Measurements from ENCODE around the gene TMC6.
A peak's percentile ranks its signal among the peaks of the same experiment; 100 is the strongest.

The TMC6 gene

DNA sequence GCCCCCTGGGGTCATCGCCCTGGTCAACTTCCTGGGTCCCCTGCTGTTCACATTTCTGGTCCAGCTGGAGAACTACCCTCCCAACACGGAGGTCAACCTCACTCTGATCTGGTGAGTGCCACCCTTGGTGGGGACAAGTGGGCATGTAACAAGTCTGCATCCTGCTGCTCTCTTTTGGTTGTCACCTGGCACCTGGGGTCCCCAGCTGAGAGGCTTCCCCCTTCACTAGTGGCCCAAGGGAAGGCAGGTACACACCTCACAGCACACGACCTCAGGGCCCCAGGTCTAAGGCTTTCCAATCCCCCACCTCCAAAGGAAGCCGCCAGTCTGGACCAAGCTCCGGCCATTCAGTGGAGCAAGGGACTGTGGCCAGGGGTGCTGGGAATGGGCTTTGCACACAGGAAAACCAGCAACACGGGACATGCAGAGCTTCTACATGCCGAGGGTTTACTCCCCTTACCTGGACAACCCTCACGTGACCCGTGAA is 6.4 kb upstream of the TMC6 start:
- DNase-seq = no peak

DNA sequence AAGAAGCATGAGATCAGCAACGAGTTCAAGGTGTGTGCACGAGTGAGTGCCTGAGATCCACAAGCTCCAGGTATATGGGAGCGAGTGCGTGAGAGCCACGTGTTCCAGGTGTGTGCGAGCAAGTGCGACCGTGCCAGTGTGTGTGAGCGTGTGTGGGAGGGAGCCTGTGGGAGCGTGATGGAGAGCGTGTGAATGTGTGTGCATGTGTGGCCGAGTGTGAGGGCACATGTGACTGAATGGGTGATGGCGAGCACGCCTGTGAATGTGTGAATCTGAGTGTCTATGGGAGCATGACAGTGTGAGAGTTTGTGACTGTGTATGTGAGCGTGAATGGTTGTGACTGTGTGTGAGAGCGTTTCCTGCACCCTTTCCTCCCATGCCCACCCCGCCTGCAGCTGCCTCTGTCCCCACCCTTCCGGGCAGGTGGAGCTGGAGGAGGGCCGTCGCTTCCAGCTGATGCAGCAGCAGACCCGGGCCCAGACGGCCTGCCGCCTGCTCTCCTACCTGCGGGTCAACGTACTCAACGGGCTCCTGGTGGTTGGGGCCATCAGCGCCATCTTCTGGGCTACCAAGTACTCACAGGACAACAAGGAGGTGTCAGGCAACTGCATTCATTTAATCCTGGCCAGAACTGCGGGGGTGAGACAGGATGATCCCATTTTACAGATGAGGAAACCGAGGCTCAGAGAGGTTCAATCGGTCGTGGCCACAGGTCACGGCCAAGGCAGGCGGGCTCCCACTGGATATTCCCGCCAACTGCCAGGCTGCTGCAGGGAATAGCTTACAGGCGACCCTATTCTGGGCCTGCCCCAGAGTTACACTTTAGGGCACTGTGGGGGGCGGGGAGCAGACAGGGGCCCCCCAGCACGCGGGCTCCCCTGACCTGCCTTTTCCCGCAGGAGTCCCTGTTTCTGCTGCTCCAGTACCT is 5.7 kb upstream of the TMC6 start:
- peak; percentile 81 for DNase-seq

DNA sequence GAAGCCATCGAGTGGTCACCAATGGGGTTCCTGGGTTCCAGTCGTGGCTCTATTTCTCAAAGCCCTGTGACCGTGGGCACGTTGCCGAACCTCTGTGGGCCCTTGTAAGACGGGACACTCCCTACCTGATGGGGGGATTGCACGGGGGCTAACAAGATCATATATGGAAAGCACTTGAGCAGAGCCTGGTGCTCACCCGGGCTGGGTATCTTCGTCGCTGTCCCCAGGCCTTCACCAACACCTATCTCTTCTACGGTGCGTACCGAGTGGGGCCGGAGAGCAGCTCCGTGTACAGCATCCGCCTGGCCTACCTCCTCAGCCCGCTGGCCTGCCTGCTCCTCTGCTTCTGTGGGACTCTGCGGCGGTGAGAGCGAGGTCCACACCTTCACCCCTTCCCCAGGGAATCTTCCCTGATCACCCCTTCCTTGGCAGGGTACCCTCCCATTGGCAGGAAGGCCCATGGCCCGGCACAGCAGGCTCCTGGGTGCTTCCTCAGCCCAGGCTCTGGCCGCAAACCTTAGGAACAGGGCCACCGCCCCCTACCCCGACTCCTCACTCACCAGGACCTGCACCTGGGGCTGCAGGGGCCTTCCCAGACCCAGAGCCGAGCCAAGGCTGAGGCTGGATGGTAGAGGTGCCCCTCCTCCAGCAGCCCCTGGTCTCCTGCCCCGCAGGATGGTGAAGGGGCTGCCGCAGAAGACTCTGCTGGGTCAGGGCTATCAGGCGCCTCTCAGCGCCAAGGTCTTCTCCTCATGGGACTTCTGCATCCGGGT is 4.8 kb upstream of the TMC6 start:
- DNase-seq = no peak

DNA sequence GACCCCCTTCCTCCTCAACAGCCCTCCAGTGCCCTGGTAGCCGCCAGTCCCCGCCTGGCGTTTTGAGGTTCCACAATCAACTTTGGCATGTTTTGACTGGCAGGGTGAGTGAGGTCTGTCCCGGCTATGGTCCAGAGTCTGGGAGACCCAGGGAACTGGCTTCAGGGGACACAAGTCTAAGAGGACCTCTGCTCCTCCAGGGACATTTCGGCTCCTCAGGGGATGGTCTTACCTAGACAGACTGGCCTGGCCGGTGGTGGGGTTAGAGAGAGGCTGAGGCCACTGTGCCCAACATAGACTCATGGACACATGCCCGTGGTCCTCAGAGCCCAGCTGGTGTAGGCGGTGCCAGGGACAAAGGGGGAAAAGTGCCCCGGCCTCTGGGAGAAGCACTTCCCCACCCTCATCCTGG is 4.2 kb upstream of the TMC6 start:
- no peak for DNase-seq

DNA sequence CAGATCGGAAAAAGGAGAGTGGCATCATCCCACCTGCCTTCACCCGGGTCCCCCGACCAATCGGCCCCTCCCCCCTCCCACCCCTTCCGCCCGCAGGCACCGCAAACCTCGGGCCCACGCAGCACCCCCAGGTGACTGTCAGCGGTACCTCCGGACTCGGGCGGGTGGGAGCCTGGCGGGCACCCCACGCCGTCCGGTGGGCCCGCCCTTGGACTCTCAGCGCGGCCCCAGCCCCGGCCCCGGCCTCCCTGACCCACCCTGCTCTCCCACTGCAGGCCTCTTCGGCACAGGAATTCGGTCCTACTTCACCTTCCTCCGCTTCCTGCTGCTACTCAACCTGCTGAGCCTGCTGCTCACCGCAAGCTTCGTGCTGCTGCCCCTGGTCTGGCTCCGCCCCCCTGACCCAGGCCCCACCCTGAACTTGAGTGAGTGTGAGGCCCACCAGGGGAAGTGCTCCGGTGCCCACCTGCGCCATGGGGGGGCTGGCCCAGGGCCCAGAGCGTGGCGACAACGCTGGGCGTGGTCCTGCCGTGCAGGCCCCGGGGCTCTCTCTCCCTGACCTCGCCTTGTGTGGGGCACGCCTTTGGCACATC is 3.6 kb upstream of the TMC6 start:
- no peak for DNase-seq

DNA sequence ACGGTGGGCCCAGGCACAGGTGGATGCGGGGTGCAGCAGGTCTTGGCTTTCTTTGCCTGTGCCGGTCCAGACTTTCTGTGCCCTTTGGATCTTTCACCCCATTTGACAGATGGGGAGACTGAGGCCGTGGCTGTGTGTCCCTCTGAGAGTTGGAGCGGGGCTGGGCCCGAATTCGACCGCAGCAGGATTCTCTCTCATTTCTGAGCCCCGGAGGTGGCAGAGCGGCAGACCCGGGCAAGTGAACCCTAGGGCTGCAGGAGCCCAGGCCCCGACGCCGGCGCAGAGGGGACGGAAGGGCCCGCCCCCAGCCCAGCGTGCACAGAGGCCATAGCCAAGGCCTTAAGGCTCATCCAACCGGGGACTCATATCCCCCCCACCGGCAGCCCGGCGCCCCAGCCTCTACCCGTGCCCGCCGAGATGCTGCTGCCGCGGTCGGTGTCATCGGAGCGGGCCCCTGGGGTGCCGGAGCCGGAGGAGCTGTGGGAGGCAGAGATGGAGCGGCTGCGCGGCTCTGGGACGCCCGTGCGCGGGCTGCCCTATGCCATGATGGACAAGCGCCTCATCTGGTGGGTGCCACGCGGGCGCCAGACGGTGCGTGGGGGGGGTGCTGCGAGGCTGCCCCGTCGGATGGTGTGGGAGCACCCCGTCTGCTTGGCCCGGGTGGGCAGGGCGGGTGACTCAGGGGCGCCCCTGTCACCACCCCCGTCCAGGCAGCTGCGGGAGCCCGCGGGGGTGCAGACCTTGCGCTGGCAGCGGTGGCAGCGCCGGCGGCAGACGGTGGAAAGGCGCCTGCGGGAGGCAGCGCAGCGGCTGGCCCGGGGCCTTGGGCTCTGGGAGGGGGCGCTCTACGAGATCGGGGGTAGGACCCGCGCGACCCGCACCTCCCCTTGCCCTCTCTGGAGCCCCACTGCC is 2.9 kb upstream of the TMC6 start:
- no peak for DNase-seq

DNA sequence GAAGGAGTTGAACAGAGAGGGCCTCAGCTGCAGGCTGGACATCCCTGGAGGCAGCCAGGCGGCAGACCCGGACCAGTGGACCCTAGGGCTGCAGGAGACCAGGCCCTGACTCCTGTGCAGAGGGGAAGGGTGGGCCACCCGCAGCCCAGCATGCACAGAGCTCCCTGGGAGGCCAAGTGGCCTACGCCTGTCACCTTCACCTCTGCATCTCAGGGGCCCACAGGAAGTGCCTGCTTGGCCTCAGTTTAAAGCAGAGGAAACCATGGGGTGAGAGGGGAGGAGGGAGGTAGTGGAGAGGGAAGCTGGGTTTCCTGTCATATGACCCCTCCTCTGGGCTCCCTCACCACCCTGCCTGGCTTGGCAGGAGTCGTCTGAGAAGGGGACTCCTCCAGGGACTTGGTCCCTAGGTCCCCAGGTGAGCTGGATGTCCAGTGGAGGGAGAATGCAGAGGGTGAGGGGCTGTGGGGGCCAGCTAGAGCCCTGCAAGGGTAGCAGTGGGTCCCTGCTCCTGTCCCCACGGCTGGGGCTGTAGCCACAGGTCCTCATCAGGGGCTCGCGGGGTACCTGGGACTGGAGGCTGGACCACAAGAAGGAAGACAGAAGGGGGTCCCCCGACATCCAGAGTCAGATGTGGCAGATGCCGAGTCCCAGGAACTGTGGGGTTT is 2.0 kb upstream of the TMC6 start, which contains the start of gene TMC8:
TMC8 (plus strand) TSS at position 335 of the 665 bp plus-strand sequence. CDS start 818 bp downstream, outside the sequence.
- DNase-seq = no peak

DNA sequence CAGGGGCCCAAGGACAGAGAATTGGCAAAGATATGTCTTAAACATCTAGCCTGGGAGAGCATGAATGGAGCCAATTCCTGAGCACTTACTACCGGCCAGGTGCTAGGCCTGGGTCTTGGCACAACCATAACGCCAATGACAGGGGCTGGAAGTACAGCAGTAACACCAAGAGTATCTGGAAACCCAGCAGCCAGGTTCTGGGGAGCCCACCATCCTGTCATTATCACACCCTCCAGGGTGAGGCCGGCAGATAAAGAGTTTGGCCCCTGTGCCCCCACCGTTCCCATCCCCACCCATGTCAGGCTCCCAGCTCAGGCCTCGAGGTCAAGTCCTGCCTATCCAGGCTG is 1.5 kb upstream of the TMC6 start:
- DNase-seq = no peak

DNA sequence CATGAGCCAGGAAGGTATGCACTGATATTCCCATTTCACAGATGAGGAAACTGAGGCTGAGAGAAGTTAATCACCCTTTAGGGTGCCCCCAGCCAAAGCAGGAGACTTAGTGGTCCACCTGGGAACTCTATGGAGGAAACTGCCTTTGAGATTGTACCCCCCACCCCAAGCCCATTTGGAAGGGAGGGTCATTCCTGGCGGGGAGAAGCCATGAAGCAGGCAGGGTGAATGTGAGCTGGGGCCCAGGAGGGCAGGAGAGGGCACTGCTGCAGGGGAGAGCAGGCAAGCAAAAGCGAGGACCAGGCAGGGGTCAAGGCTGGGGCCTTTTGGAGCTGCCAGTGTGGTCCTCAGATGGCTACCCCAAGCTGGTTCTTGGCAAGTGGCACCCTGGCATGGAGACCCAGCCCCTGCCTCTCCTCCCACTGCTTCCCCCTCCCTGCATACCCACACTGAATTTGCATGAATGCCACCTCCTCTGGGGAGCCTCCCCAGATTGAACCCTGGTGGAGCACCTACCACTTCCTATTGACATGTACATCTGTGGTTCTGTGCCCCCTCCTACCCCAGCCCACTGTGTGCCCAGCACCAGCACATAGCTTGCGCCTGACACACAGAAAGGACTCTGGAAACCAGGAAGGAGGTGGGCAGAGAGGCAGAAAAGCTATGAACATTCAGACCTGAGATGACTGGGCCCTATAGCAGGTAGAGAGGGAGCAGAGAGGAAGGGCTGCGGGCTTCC is 965 bp upstream of the TMC6 start:
- no peak for DNase-seq

DNA sequence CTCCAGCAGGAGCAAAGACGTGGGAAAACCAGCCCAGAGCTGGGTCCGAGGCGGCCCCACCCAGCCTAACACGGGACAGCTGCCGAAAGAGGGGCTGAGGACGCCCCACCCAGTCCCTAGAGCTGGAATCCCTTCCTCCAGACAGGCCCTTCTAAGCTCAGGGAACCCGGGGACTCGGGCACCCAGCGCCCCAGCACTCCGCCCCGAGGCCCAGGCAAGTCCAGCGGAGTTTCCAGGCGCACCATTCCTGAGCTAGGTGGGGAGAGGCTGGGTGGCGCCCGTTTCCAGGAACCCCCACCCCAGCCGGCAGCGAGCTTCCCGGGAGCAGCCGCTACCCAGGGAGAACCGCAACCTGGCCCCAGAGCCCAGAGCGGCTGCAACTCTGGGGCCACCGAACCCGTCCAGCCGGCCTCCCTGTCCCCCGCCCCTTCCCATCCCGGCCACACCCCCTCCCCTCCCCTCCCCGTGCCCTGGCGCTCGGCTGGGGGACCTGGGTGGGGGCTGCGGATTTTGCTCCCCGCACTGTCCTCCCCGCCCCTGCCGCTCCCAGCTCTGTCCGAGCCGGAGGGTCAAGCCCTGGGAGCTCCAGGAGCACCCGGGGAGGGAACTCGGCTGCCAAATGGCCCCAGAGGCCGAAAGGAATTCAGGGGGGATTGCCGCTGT is 536 bp downstream of the TMC6 start:
- no peak for DNase-seq

DNA sequence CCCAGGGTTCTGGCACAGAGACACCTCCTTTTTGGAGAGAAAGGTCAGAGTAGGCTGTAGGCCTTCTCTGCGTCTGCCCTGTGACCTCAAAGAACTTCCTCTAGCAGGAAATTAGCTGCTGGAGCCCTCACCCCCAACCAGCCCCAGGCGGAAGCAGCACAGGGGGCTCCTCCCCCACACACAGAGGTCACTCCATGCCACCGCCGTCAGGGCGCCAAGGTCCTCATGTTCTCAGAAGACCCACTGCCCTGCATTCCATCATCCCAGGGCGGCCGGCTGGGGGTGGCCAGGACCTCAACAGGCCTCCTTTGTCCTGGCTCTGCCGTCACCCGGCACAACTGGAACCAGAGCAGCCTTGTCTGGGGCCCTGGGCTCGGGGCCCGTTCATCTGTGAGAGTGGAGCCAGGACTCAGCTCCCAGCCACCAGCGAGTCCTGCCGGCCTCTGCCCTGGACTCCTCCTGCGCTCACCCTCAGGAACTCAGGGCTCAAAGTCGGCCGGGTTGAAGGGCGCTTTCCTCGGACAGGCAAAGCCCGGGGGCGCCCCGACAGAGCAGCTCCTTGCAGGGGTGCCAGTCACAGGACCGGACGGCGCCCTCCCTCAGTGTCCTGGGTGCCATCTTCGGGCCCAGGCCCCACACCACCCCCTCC is 1.2 kb downstream of the TMC6 start:
- no peak for DNase-seq

DNA sequence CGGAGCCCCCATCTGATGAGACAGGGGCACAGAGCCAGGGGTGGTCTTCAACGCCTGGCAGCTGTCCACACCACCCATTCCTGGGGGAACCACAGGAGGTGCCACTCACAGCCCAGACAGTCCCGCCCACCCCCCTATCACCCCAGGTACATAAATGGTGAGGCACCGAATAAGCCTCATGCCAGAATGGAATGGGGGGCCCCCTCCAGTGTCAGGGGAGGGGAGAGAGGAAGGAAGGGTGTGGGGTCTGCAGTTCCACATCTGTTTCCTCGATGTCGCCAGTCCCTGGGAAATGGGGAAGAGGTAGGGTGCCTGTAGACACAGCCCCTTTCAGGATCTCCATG is 1.7 kb downstream of the TMC6 start:
- no peak for DNase-seq

DNA sequence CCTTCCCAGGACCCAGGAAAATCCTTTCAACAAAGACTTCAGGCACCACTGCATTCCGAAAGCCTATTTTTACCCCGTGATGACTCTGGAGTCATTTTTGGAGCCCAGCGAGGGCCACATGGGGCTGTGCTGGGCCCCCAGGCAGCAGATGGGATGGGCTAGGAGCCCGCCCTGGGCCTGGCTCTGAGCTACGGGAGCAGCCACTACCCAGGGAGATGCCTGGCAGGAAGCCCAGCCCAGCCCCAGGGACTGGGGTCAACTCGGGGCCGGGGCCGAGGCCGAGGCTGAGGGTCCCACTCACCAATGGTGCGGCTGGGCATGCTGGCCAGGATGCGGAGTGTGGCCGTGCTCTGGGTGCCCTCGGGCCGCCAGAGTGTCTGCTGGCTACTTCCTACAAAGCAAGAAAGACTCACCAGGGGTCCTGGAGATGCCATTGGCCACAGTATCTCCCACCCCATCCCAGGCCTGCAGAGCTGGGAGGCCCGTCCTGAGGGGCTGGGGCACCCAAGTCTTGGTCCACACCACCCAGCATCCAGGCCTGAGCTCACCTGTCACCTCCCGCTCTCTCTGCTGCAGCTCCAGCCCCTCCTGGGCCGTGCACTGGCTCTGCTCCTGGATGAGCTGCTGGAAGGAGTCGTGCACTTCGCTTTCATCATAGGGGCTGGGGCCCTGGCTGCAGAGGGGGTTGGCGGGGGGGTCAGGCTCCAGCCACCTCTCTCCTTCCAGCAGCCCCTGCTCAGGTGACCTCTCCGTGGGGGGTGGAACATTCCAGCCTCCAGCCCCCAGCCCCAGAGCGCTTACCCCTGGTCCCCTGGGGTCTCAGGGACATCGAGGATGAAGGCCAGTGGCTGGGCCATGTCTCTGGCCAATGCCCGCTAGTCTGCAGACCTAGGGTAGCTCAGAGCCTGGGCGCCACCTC is 2.3 kb downstream of the TMC6 start:
- DNase-seq = no peak

DNA sequence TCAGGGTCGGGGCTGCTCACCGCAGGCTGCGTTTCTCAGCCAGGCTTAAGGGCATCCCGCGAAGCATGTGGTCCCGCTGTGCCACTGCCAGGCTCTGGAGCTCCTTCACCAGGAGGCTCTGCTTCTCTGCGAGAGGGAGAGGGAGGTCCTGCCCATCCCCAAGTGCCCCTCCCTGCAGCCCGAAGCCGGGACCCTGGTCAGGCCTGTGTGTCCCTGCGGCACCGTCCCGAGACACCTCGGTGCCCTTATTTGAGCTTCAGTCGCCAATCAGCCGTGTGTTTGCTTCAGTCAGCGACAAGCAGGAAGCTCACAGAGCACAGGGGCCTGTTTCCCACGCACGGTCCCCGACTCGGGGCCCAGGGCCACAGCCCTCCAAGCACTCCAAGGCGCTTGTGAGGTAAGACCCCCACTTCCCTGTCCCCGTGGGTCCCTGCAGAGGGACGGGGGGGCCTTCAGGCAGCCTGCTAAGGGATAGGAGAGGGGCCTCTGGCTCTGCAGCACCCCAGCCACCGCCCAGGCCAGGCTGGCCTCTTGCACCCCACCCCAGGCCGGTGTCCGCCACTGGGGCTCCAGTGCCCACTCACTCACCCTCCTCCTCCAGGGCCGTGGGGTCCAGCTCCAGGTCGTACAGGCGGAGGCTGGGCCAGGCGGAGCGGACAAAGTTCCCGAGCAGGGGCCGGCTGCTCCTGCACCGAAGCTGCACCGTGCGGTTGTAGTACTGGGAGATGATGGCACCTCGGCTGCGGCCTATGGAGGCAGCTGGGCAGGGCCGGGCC is 3.2 kb downstream of the TMC6 start:
- no peak for DNase-seq

DNA sequence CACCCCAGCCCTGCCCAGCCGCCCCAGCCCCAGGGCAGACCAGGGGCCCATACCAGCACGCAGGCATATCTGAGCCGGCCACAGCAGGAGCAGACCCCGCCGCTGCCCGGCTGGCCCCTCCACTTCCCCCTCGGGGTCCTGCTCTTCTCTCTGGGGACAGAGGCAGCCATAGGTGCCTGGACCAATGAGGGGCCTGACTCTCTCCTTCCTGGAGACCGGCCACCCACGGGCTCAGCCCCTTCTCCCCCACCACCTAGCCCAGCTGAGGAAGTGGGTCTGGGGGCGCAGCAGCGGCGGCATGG is 3.8 kb downstream of the TMC6 start:
- no peak for DNase-seq

DNA sequence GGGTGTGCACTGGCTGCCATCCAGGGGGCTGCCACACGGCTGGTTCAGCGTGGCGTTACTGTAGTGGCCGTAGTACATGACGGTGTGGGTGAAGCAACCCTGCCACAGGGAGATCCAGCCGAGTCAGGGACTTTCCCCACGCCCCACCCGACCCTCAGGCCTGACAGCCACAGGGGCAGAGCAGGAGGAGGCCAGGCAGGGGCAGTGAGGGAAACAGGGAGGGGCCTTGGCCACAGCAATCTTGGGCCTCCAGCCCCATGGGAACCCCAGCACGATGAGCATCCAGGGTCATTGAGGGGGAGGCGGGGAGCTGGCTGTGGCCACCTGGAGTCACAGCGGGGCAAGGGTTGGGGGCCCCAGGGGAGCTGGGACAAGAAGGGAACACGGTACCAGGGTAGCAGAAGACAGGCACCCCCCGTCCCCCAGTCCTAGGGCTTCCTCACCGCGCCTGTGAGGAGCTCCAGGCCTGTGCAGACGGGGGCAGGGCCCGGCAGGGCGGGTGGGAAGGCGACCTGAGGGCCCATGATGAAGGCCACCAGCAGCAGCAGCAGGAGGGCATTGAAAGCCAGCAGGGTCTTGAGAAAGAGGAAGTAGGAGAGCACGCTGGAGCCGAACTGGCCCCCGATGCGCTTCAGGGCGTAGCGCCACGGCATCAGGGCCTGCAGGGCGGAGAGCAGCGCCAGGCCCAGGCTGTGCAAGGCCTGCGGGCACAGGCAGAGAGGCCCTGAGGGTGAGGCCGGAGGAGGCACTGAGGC is 4.3 kb downstream of the TMC6 start:
- no peak for DNase-seq

DNA sequence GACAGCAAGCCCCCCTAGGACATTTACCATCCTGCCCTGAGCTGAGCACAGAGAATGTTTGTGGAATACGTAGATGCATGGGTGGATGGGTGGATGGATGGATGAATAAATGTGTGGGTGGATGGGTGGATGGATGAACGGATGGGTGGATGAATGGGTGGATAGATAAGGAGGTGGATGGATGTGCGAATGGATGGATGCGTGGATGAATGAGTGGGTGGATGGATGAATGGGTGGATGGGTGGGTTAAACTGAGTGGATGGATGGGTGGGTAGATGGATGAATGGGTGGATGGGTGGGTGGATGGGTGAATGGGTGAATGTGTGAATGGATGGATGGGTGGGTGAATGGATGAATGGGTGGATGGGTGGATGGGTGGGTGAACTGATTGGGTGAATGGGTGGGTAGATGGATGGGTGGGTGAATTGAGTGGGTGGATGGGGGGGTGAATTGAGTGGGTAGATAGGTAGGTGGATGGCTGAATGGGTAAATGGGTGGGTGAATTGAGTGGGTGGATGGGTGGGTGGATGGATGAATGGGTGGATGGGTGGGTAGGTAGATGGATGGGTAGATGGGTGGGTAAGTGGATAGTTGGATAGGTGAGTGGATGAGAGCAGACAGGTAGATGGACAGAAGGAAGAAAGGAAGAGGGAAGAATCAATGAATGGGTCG is 5.2 kb downstream of the TMC6 start:
- no peak for DNase-seq

Measured in NCI-H1436 (cell line).